Skeletal muscle cell (primary cell): Measurements from ENCODE around the gene SNRNP27.
"Not testable (repeated sequence)": the region's sequence is repeated elsewhere in the genome, so short reads cannot be mapped to it uniquely, and the experiment has no call there.

ENCODE experiments used
- DNase-seq: peaks from one replicate; pipeline ENCODE4 v3.0.0-alpha.2; 2010; ENCODE audit warnings: low read depth
- H3K4me3 ChIP-seq: 2 replicates; pipeline ENCODE4 v1.5.1; 2011; ENCODE audit warnings: low read depth, mild to moderate bottlenecking, control low read depth, low read length, moderate library complexity

SNRNP27 gene

DNA sequence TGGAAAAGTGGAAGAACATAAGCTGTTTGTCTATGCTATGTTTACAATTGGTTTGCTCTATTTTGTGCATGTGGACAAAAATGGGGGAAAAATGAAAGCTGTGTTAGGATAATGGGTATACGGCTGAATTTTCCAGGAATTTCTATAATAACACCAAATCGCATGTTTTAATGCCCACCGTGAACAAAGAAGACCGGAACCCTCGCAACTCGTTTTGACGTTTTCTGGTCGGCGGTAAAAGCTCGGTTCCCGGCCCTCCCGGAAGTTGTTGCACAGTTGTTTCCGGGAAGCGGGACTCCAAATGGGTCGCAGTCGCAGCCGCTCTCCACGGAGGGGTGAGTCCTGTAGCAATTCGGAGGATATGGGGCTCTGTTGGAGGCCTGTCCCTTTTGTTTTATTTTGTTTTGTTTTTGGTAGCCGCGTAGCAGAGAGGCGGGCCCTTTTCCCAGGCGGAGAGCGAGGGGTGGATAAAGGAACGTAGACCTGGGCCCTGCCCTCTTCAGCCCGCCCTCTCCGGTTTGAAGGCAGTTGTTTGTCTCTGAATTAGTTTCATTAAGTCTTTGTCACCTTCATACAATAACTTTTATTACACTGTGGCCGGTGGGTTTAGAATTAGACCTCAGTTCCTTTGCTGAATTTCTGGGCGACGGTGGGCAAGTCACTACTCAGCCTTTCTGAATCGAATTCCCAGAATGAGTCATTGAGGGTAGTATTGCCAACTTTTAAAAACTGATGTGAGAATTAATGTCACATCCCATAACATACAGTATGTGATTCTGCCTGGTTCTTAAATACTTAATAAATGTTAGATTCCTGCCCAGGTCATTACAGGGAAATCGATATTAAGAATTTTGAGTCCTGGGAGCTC, at the start of gene SNRNP27:
TSS of gene SNRNP27 (plus strand) at position 273 of the 868 bp plus-strand sequence. CDS start at position 302, 29 bp downstream.
- peak; percentile 43 for DNase-seq
- peak within 1 kb of the TSS; percentile 75 for H3K4me3 ChIP-seq

GRCh38 chr2:69843993-69844392, 49.8 kb upstream of the SNRNP27 start:
- no peak for DNase-seq
- H3K4me3 ChIP-seq = no peak overlapping the region

- no peak overlapping the region for H3K4me3 ChIP-seq
- DNase-seq = no peak
These were observed 49.2 kb upstream of the SNRNP27 start for GRCh38 chr2:69844560-69844959.

GRCh38 chr2:69846182-69847067, 47.3 kb upstream of the SNRNP27 start:
- H3K4me3 ChIP-seq = no peak overlapping the region
- DNase-seq = no peak

DNA sequence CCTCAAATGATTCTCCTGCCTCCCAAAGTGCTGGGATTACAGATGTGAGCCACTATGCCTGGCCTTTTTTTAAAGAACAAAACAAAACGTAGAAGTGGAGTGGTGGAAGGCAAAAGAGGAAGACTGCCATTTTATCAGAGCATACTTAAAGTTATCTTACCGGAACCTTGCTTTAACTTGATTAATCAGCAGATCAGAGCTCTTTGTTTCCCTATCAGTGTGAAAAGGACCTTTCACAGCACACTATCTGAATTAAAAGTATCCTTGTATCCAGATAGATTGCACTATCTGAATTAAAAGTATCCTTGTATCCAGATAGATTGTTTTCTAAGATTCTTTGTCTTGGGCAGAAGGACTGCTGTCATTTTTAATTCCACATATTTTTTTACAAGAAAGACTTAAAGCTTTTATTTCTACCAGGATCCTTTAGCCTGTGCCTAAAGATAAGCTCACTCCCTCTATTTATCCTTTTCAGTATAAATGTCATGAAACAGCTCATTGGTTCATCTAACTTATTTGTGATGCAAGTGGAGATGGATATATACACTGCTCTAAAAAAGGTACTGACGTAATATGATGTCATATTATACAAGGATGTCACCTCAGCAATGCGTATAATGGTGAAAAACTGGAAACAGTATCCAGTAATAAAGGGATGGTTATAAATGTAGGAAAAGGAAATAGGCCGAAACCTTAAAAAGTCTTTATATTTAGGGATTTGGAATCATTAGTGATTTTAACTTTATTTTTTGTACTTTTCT, 46.5 kb upstream of the SNRNP27 start:
- DNase-seq = no peak
- H3K4me3 ChIP-seq = no peak overlapping the region

DNA sequence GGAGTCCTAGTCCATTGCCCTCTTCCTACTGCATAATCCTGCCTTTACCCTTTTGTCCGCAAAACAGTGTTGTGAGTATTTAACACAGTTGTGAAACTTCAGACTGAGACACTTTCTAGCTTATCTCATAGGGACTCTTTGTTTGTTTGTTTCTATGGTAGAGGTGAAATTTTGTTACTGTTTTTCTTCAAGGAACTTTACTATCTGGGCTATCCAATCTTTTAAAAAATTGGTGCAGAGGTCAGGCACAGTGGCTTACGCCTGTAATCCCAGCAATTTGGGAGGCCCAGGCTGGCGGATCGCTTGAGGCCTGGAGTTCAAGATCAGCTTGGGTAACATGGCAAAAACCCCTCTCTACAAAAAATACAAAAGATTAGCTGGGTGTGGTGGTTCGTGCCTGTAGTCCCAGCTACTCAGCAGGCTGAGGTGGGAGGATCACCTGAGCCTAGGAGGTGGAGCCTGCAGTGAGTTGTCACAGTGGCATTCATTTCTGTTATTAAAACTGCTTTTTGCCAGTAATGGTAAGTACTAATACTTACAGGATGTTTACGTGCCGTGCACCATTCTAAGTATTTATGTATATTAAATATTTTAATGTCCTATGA, 45.5 kb upstream of the SNRNP27 start:
- H3K4me3 ChIP-seq = no peak overlapping the region
- DNase-seq = no peak

GRCh38 chr2:69858261-69858660, 35.5 kb upstream of the SNRNP27 start:
- H3K4me3 ChIP-seq = no peak overlapping the region

DNA sequence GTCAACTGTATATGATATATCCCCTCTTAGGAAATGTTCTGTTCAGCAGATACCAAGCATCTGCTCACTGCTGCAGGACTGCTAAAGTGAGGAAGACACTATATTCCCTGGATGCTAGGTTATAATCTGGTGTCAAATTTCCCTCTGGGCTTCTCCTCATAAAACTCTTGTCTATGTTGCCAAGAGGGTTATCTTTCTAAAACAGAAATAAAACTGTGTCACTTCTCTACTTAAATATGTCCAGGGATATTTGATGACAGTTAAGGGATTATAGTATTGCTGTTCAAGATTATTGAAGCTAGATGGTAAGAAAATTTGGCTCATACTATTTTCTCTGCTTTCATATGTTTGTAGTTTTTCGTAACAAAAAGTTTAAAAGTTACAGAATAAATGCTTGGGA, 30.5 kb upstream of the SNRNP27 start:
- H3K4me3 ChIP-seq = no peak overlapping the region
- no peak for DNase-seq

More at GRCh38 chr2:69858261-69858660, 35.5 kb upstream of the SNRNP27 start:
- DNase-seq = no peak

- no peak overlapping the region for H3K4me3 ChIP-seq
These were observed 5.3 kb upstream of the SNRNP27 start for GRCh38 chr2:69888451-69888850.

GRCh38 chr2:69889302-69889701, 4.5 kb upstream of the SNRNP27 start:
- DNase-seq = no peak
- H3K4me3 ChIP-seq = no peak overlapping the region

More at GRCh38 chr2:69888451-69888850, 5.3 kb upstream of the SNRNP27 start:
- DNase-seq = no peak

DNA sequence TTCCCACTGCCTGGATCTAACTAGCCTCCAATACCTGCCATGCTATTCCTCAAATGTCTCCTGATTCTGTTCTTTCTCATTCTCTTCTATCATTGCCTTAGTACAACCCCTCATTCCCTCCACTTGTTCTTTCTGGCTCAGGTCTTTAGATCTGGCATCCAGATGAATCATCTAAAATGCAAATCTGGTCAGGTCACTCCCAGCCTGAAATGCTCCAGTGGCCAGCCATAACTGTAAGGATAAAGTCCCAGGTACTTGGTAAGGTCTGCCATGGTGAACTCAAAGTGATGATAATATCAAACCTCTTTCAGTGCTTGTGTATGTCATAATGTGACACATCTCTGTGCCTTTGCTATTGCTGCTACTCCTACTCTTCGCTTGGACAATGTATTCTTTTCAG, 2.9 kb upstream of the SNRNP27 start:
- no peak overlapping the region for H3K4me3 ChIP-seq
- DNase-seq = no peak

- not testable (repeated sequence) for H3K4me3 ChIP-seq, DNase-seq
These were observed 825 bp upstream of the SNRNP27 start for GRCh38 chr2:69892838-69893424.

GRCh38 chr2:69894737-69895136, 981 bp downstream of the SNRNP27 start:
- DNase-seq = not testable (repeated sequence)
- H3K4me3 ChIP-seq = peak overlapping the region; percentile 75

DNA sequence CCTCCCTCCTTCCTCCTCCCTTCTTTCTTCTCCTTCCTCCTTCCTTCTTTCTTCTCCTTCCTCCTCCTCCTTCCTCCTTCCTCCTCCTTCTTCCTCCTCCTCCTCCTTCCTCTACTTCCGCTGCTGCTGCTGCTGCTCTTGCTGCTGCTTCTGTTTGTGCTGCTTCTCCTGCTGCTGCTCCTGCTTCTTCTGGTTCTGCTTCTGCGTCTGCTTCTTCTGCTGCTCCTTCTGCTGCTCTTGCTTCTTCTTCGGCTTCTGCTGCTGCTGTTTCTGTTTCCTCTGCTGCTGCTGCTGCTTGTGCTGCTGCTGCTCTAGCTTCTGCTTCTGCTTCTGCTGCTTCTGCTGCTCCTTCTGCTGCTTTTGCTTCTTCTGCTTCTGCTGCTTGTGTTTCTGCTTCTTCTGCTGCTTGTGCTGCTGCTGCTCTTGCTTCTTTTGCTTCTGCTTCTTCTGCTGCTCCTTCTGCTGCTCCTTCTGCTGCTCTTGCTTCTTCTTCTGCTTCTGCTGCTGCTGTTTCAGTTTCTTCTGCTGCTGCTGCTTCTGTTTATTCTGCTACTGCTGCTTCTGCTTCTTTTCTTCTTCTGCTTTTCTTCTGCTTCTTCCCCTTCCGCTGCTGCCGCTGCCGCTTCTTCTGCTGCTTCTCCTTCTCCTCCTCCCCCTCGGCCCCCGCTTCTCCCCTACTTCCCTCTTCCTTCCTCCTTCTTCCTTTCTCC, 8.6 kb downstream of the SNRNP27 start:
- H3K4me3 ChIP-seq = no peak overlapping the region
- DNase-seq = no peak

GRCh38 chr2:69907216-69907615, 13.5 kb downstream of the SNRNP27 start:
- no peak overlapping the region for H3K4me3 ChIP-seq
- DNase-seq = no peak

DNA sequence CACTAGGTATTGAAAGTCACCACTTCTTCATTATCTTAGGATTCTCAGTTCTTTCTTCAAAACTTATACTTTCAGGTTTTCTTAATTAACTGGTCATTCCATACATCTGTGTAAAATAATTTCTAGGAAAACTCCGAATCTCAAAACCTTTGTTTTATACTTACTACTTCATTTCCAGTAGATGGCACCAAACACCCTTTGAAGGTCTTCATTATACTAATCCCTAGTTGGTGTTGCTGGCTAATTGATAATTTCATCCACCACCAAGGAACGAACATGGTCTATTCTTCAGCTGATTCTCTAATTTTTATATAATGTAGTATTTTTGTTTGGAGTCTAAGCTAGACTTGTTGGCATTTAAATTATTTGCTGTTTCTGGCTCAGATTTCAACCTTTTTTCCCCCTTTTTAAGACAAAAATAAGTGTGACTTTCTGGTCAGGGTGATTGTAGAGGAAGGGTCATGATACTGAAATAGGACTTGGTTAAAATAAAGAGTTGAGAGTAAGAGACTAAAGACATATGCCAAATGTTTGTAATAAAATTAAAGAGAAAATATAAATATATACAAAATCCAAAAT, 18.3 kb downstream of the SNRNP27 start:
- no peak overlapping the region for H3K4me3 ChIP-seq
- no peak for DNase-seq

DNA sequence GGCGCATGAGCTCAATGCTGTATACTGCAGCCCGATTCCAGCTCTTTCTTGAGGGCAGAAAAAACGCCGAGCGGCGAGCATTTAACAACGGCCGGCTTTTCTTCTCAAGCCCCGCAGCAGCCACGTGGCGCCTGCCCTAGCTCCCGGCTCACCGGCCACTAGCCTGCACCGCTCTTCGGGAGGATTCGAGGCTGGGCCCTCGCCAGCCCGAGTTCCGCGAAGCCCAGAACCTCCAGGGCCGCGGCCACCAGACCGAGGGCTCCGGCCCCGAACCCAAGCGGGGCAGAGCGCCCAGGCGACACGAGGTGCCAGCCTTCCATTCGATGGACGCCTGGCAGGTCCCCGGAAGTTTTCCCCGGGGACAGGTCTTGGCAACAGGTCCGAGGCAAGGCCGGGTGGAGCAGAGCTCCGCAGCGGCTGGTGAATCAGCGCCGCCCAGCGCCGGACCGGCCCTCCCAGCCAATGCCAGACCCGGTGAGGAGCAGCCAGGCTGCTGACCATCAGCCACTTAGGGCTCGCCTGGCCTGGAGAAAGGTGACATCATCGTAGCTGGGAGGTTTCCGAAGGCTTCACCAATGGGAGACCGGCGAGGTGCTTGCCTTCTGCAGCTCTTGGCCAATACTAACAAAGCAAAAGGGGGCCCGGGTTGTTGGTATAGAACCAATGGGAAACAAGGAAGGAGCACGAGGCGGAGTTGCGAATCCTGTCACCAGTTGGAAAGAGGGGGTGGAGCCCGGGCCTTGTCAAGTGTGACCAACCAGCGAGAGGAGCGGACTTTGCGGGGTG, 20.6 kb downstream of the SNRNP27 start:
- DNase-seq = peak; percentile 100
- peak overlapping the region; percentile 72 for H3K4me3 ChIP-seq
